Stimulated activated CD8-positive, alpha-beta memory T cell treated with anti-CD3 and anti-CD28 coated beads, Interleukin-4, amount 100 ng/mL, for 24 hours (primary cell): ENCODE measurements around the gene SEC16A.
A peak's percentile ranks its signal among the peaks of the same experiment; 100 is the strongest.

Experiments
- DNase-seq: peaks from one replicate; pipeline ENCODE4 v3.0.0-alpha.2; 2020; ENCODE audit warnings: low read depth

The SEC16A gene

GRCh38 chr9:136485049-136486045 is 2.5 kb upstream of the SEC16A start:
- peak; percentile 73 for DNase-seq

GRCh38 chr9:136484153-136485048 is 1.6 kb upstream of the SEC16A start:
- DNase-seq: no peak

GRCh38 chr9:136483589-136484152 is 831 bp upstream of the SEC16A start:
- peak; percentile 95 for DNase-seq

- DNase-seq: no peak
Observed at GRCh38 chr9:136482046-136482792, 621 bp downstream of the SEC16A start.

GRCh38 chr9:136481558-136481957 is 1.3 kb downstream of the SEC16A start:
- no peak for DNase-seq

- DNase-seq: no peak
Observed at GRCh38 chr9:136476369-136477150, 6.3 kb downstream of the SEC16A start.

GRCh38 chr9:136474974-136475865 is 7.6 kb downstream of the SEC16A start:
- DNase-seq: no peak

- DNase-seq: no peak
Observed at GRCh38 chr9:136474021-136474640, 8.7 kb downstream of the SEC16A start.

- no peak for DNase-seq
Observed at GRCh38 chr9:136473354-136473721, 9.5 kb downstream of the SEC16A start.

- no peak for DNase-seq
Observed at GRCh38 chr9:136472640-136473353, 10.0 kb downstream of the SEC16A start.

GRCh38 chr9:136471802-136472487 is 10.9 kb downstream of the SEC16A start:
- DNase-seq: no peak

GRCh38 chr9:136470792-136471469 is 11.9 kb downstream of the SEC16A start:
- no peak for DNase-seq

GRCh38 chr9:136470356-136470755 is 12.5 kb downstream of the SEC16A start:
- DNase-seq: no peak

- no peak for DNase-seq
Observed at GRCh38 chr9:136467766-136468165, 15.1 kb downstream of the SEC16A start.

- DNase-seq: no peak
Observed at GRCh38 chr9:136466155-136466541, 16.7 kb downstream of the SEC16A start.

- no peak for DNase-seq
Observed at GRCh38 chr9:136465500-136466154, 17.2 kb downstream of the SEC16A start.

- no peak for DNase-seq
Observed at GRCh38 chr9:136464241-136464640, 18.6 kb downstream of the SEC16A start.
